ENCODE results near the gene TLR3. TPM values are rescaled to one million over a fixed set of nuclear protein-coding genes. Genes with fewer than 3 reads are reported as not detected.
A peak's percentile ranks its signal among the peaks of the same experiment; 100 is the strongest.
"Not testable (repeated sequence)": the region's sequence is repeated elsewhere in the genome, so short reads cannot be mapped to it uniquely, and the experiment has no call there.

TLR3 gene
- total and polyA plus RNA-seq, 8 donors = 0.99 to 19.1 (median 7.6) TPM

- DNase-seq = no peak
- H3K4me3 ChIP-seq = no peak overlapping the region
- no peaks in the 10 kb centered on the region for H3K9me3 ChIP-seq
- no peaks in the 10 kb centered on the region for H3K27me3 ChIP-seq
- H3K4me1 ChIP-seq = peaks cover 11 to 20% (median 18%) of the 10 kb centered on the region in 3 donors
- no peak overlapping the region for H3K27ac ChIP-seq
- intact Hi-C loops (cut with DNase I) = no loop called here
- TF ChIP-seq CTCF (IDR thresholded peaks at IDR 0.05) = no peak
- FAIRE-seq = no peak
- H3K36me3 ChIP-seq = no peaks in the 10 kb centered on the region
- 85 to 87% methylated on average over 3 of the region's 3 CpGs for WGBS, 2 donors
- ATAC-seq = no peak
These were observed 35.9 kb upstream of the TLR3 start for GRCh38 chr4:186033027-186033426.

GRCh38 chr4:186034613-186035012 is 34.3 kb upstream of the TLR3 start:
- H3K36me3 ChIP-seq; H3K27me3 ChIP-seq; DNase-seq; H3K9me3 ChIP-seq; ATAC-seq; intact Hi-C loops (cut with DNase I); H3K4me3 ChIP-seq; FAIRE-seq; H3K27ac ChIP-seq: not testable (repeated sequence)
- WGBS, 2 donors = 83 to 93% methylated on average over 7 of the region's 7 CpGs
- peaks cover 11 to 20% (median 11%) of the 10 kb centered on the region in 3 donors for H3K4me1 ChIP-seq

- no peak overlapping the region for H3K4me3 ChIP-seq
- no peak for ATAC-seq
- TF ChIP-seq CTCF (IDR thresholded peaks at IDR 0.05) = no peak
- no peak for FAIRE-seq
- H3K36me3 ChIP-seq = no peaks in the 10 kb centered on the region
- WGBS, 2 donors = 74 to 80% methylated on average over 6 of the region's 6 CpGs
- no peaks in the 10 kb centered on the region for H3K9me3 ChIP-seq
- no peak overlapping the region for H3K27ac ChIP-seq
- H3K4me1 ChIP-seq = peaks cover 0 to 4% (median 0%) of the 10 kb centered on the region in 3 donors
- no peaks in the 10 kb centered on the region for H3K27me3 ChIP-seq
- no peak for DNase-seq
- intact Hi-C loops (cut with DNase I) = no loop called here
These were observed 31.9 kb upstream of the TLR3 start for GRCh38 chr4:186036976-186037581.

- Histone ChIP-seq H3K36me3 (no peaks in the 10 kb centered on the region), H3K4me1 (peaks cover 0 to 4% (median 0%) of the 10 kb centered on the region in 3 donors), H3K9me3 (no peaks in the 10 kb centered on the region), H3K27ac (no peak overlapping the region), H3K27me3 (no peaks in the 10 kb centered on the region), H3K4me3 (no peak overlapping the region)
- intact Hi-C loops (cut with DNase I) = no loop called here
- FAIRE-seq (peak; percentile 93), DNase-seq (peak in 3 of 6 donors; percentile 53 to 72 (median 63)), ATAC-seq (peak; percentile 85 to 99 (median 96))
- WGBS, 2 donors = 18% methylated on average over 12 of the region's 12 CpGs
- TF ChIP-seq CTCF (IDR thresholded peaks at IDR 0.05) = peak; percentile 55 to 81 (median 67)
These were observed 31.0 kb upstream of the TLR3 start for GRCh38 chr4:186037692-186038658.

- ATAC-seq = peak in 2 of 4 donors; percentile 5 to 22
- intact Hi-C loops (cut with DNase I) = no loop called here
- TF ChIP-seq CTCF (IDR thresholded peaks at IDR 0.05) = no peak
- Histone ChIP-seq H3K27me3 (no peaks in the 10 kb centered on the region), H3K36me3 (no peaks in the 10 kb centered on the region), H3K9me3 (no peaks in the 10 kb centered on the region), H3K27ac (no peak overlapping the region), H3K4me3 (no peak overlapping the region), H3K4me1 (peaks cover 0 to 4% (median 0%) of the 10 kb centered on the region in 3 donors)
- WGBS, 2 donors = 68 to 70% methylated on average over 16 of the region's 16 CpGs
- DNase-seq = no peak
- FAIRE-seq = no peak
These were observed 29.3 kb upstream of the TLR3 start for GRCh38 chr4:186039697-186040096.
